ENCODE results near the gene EFNA3. TPM values are rescaled to one million over a fixed set of nuclear protein-coding genes. Genes with fewer than 3 reads are reported as not detected.
A peak's percentile ranks its signal among the peaks of the same experiment; 100 is the strongest.

EFNA3 gene
- total RNA-seq, 1 donor from 2014 or later: 1.7 TPM

- Histone ChIP-seq H3K36me3 (ENCODE audit: control insufficient read depth, insufficient read depth, low read length) (no peaks in the 10 kb centered on the region), H3K4me3 (ENCODE audit: low read depth, low read length) (no peak overlapping the region), H3K27me3 (ENCODE audit: control insufficient read depth, insufficient read depth, low read length) (peaks cover 11% of the 10 kb centered on the region)
- DNase-seq (ENCODE audit: low read depth): no peak
- no peak for TF ChIP-seq CTCF (IDR thresholded peaks at IDR 0.05; ENCODE audit: insufficient read depth, low read length, poor library complexity, severe bottlenecking)
Measured at GRCh38 chr1:155068599-155068998, 10.0 kb upstream of the EFNA3 start.

- peaks cover 11% of the 10 kb centered on the region for H3K27me3 ChIP-seq (ENCODE audit: control insufficient read depth, insufficient read depth, low read length)
- TF ChIP-seq CTCF (IDR thresholded peaks at IDR 0.05; ENCODE audit: insufficient read depth, low read length, poor library complexity, severe bottlenecking): no peak
- DNase-seq (ENCODE audit: low read depth): no peak
- no peaks in the 10 kb centered on the region for H3K36me3 ChIP-seq (ENCODE audit: control insufficient read depth, insufficient read depth, low read length)
- no peak overlapping the region for H3K4me3 ChIP-seq (ENCODE audit: low read depth, low read length)
Measured at GRCh38 chr1:155069551-155070157, 9.0 kb upstream of the EFNA3 start.

GRCh38 chr1:155070158-155070621 is 8.4 kb upstream of the EFNA3 start:
- Histone ChIP-seq H3K4me3 (ENCODE audit: low read depth, low read length) (no peak overlapping the region), H3K27me3 (ENCODE audit: control insufficient read depth, insufficient read depth, low read length) (peaks cover 13% of the 10 kb centered on the region), H3K36me3 (ENCODE audit: control insufficient read depth, insufficient read depth, low read length) (no peaks in the 10 kb centered on the region)
- TF ChIP-seq CTCF (IDR thresholded peaks at IDR 0.05; ENCODE audit: insufficient read depth, low read length, poor library complexity, severe bottlenecking): no peak
- no peak for DNase-seq (ENCODE audit: low read depth)

GRCh38 chr1:155070721-155071569 is 7.7 kb upstream of the EFNA3 start:
- DNase-seq (ENCODE audit: low read depth): no peak
- Histone ChIP-seq H3K4me3 (ENCODE audit: low read depth, low read length) (peak overlapping the region; percentile 1), H3K36me3 (ENCODE audit: control insufficient read depth, insufficient read depth, low read length) (no peaks in the 10 kb centered on the region), H3K27me3 (ENCODE audit: control insufficient read depth, insufficient read depth, low read length) (peaks cover 13% of the 10 kb centered on the region)
- peak; percentile 68 for TF ChIP-seq CTCF (IDR thresholded peaks at IDR 0.05; ENCODE audit: insufficient read depth, low read length, poor library complexity, severe bottlenecking)

- no peak for TF ChIP-seq CTCF (IDR thresholded peaks at IDR 0.05; ENCODE audit: insufficient read depth, low read length, poor library complexity, severe bottlenecking)
- H3K4me3 ChIP-seq (ENCODE audit: low read depth, low read length): no peak overlapping the region
- DNase-seq (ENCODE audit: low read depth): no peak
Measured at GRCh38 chr1:155071701-155072100, 6.9 kb upstream of the EFNA3 start.

More at GRCh38 chr1:155071701-155072100, 6.9 kb upstream of the EFNA3 start:
- peaks cover 13% of the 10 kb centered on the region for H3K27me3 ChIP-seq (ENCODE audit: control insufficient read depth, insufficient read depth, low read length)
- H3K36me3 ChIP-seq (ENCODE audit: control insufficient read depth, insufficient read depth, low read length): no peaks in the 10 kb centered on the region

Measured in kidney epithelial cell (primary cell).